B cell (primary cell): ENCODE results near the gene BHLHA15. TPM values are rescaled to one million over a fixed set of nuclear protein-coding genes. Genes with fewer than 3 reads are reported as not detected.
A peak's percentile ranks its signal among the peaks of the same experiment; 100 is the strongest.
"Not testable (repeated sequence)": the region's sequence is repeated elsewhere in the genome, so short reads cannot be mapped to it uniquely, and the experiment has no call there.

Experiments used
- ATAC-seq: fragments of 200-7000 bp; cut with Tn5 transposase; one replicate; pipeline ENCODE4 v1.10.0; 2021; ENCODE audit warnings: low read depth, mild to moderate bottlenecking, moderate number of reproducible peaks, moderate library complexity
- CTCF ChIA-PET: fragments of 350-600 bp; sonication (Branson Sonifier 250); formaldehyde crosslinking; loops from one replicate; lab custom pipeline; 2021; ENCODE audit warnings: antibody characterized with exemption, inconsistent platforms; lab: Charles Lee
- POLR2A ChIA-PET: fragments of 350-600 bp; sonication (Branson Sonifier 250); formaldehyde crosslinking; loops from one replicate; lab custom pipeline; 2021; ENCODE audit warnings: antibody characterized with exemption; lab: Charles Lee
- DNase-seq: peaks from one replicate; pipeline ENCODE4 v3.0.0; 2013
- H2AFZ ChIP-seq: 2 replicates; pipeline ENCODE4 v1.6.1; 2012; ENCODE audit warnings: mild to moderate bottlenecking, low read depth, low read length; ENCODE audit not compliant: insufficient read depth, poor library complexity, severe bottlenecking
- H3K27ac ChIP-seq, 2 donors: 1 replicate in 1 of 2; 2 replicates in 1 of 2; pipeline ENCODE4 v1.5.1; 2012 to 2013; ENCODE audit warnings: low read length in 2 of 2, mild to moderate bottlenecking in 2 of 2, moderate library complexity in 1 of 2
- H3K27me3 ChIP-seq, 4 experiments: fragments of 200-600 bp in 1 of 4; sonication (generic) in 1 of 4; replicated peaks in 1 of 4; 1 replicate in 2 of 4; 2 replicates in 2 of 4; pipeline versions ENCODE4 v1.6.1 to v1.7.0; 2013 to 2016; ENCODE audit warnings: low read length in 3 of 4, mild to moderate bottlenecking in 2 of 4, mixed read lengths in 1 of 4, moderate library complexity in 1 of 4; ENCODE audit not compliant: insufficient read depth in 4 of 4, control insufficient read depth in 3 of 4; ENCODE audit errors: control extremely low read depth in 1 of 4
- H3K36me3 ChIP-seq, 2 experiments: replicated peaks in 1 of 2; 1 replicate in 1 of 2; 2 replicates in 1 of 2; pipeline versions ENCODE4 v1.6.1 to v1.7.1; 2013; ENCODE audit warnings: low read length in 1 of 2; ENCODE audit not compliant: insufficient read depth in 2 of 2, control insufficient read depth in 1 of 2; ENCODE audit errors: control extremely low read depth in 1 of 2, extremely low read depth in 1 of 2
- H3K4me1 ChIP-seq, 2 donors: fragments of 200-600 bp in 1 of 2; sonication (generic) in 1 of 2; 1 replicate in 1 of 2; 2 replicates in 1 of 2; pipeline versions ENCODE4 v1.5.1 to v1.6.1; 2013 to 2017; ENCODE audit warnings: low read length in 2 of 2; ENCODE audit not compliant: control insufficient read depth in 2 of 2, insufficient read depth in 2 of 2
- H3K4me2 ChIP-seq: replicated peaks from 2 replicates; pipeline ENCODE3; 2012; ENCODE audit warnings: mild to moderate bottlenecking, low read depth, low read length; ENCODE audit not compliant: poor library complexity, severe bottlenecking
- H3K4me3 ChIP-seq, 5 experiments: fragments of 200-600 bp in 1 of 5; sonication (generic) in 1 of 5; 1 replicate in 3 of 5; 2 replicates in 2 of 5; pipeline versions ENCODE4 v1.5.1 to v1.7.0; 2011 to 2016; ENCODE audit warnings: low read length in 4 of 5, mild to moderate bottlenecking in 4 of 5, low read depth in 2 of 5, control low read depth in 1 of 5, moderate library complexity in 1 of 5; ENCODE audit not compliant: insufficient read depth in 1 of 5; ENCODE audit errors: control extremely low read depth in 1 of 5, extremely low read depth in 1 of 5
- H3K79me2 ChIP-seq: fragments of 200-600 bp; sonication (generic); one replicate; pipeline ENCODE4 v1.6.0; 2016; ENCODE audit warnings: low read length; ENCODE audit not compliant: control insufficient read depth, insufficient read depth
- H3K9ac ChIP-seq: fragments of 200-600 bp; sonication (generic); 2 replicates; pipeline ENCODE4 v1.6.1; 2017; ENCODE audit warnings: mild to moderate bottlenecking, low read length, moderate library complexity
- H3K9me3 ChIP-seq, 3 donors: one replicate each; pipeline versions ENCODE4 v1.6.1 to v1.7.1; 2013; ENCODE audit warnings: low read length in 2 of 3; ENCODE audit not compliant: control insufficient read depth in 2 of 3, insufficient read depth in 1 of 3; ENCODE audit errors: control extremely low read depth in 1 of 3
- H4K20me1 ChIP-seq: 2 replicates; pipeline ENCODE4 v1.6.0; 2012; ENCODE audit warnings: mild to moderate bottlenecking, low read length; ENCODE audit not compliant: insufficient read depth, control insufficient read depth, poor library complexity, severe bottlenecking
- H3K27ac Mint-ChIP-seq: one replicate; pipeline ENCODE4 v1.8.0; 2021; ENCODE audit warnings: mixed read lengths
- H3K27me3 Mint-ChIP-seq: one replicate; pipeline ENCODE4 v1.8.0; 2021; ENCODE audit warnings: mixed read lengths
- H3K4me1 Mint-ChIP-seq: one replicate; pipeline ENCODE4 v1.8.0; 2021; ENCODE audit warnings: mixed read lengths
- H3K4me3 Mint-ChIP-seq: one replicate; pipeline ENCODE4 v1.8.0; 2021; ENCODE audit warnings: mixed read lengths
- H3K9me3 Mint-ChIP-seq: one replicate; pipeline ENCODE4 v1.8.0; 2022; ENCODE audit warnings: mixed read lengths; ENCODE audit not compliant: insufficient read depth
- CTCF ChIP-seq: fragments of 200-600 bp; IDR thresholded peaks from one replicate; pipeline ENCODE4 v1.8.0; 2022; ENCODE audit warnings: antibody characterized with exemption, mild to moderate bottlenecking
- EZH2 ChIP-seq: IDR thresholded peaks from 2 replicates; pipeline ENCODE4 v1.6.1; 2012; ENCODE audit warnings: borderline replicate concordance, low read depth, mild to moderate bottlenecking, moderate library complexity, low read length; ENCODE audit not compliant: insufficient read depth, poor library complexity, severe bottlenecking
- WGBS: methylation state at CpG from one replicate; pipeline ENCODE4 v1.1.5; 2013; ENCODE audit warnings: missing lambda C conversion rate; ENCODE audit not compliant: insufficient coverage; 5-methylcytosine and 5-hydroxymethylcytosine counted together
- intact Hi-C: fragments of 100-400 bp; cut with micrococcal nuclease; formaldehyde crosslinking; loops from one replicate; pipeline ENCODE4 v1.10.0; 2022
- polyA plus RNA-seq: library from polyadenylated mRNA; depleted of rRNA; stranded (reverse); fragments of >200 nt; gene quantifications from 2 replicates; pipeline ENCODE4 v1.2.3, GENCODE V29; 2012
- total RNA-seq, 2 donors: library from RNA; stranded (reverse); fragments of 120-200 nt in 1 of 2; gene quantifications; 1 replicate in 1 of 2; 2 replicates in 1 of 2; pipeline versions ENCODE4 v1.2.3 to v1.2.4, GENCODE V29; 2013 to 2022

BHLHA15 gene
- total and polyA plus RNA-seq, 2 donors (not counting 1 experiment from before 2014, with no cell fraction given) = 0.74 to 2.2 TPM

- H3K4me3 Mint-ChIP-seq = peak overlapping the region; percentile 20
- peak; percentile 62 for ATAC-seq
- peaks cover 5% of the 10 kb centered on the region for H3K27me3 Mint-ChIP-seq
- no peak overlapping the region for H3K9ac ChIP-seq
- peaks cover 0 to 33% of the 10 kb centered on the region in 2 experiments for H3K36me3 ChIP-seq
- no peaks in the 10 kb centered on the region for H3K9me3 ChIP-seq
- H3K4me3 ChIP-seq = no peak overlapping the region
- peak overlapping the region; percentile 59 for H3K4me2 ChIP-seq
- intact Hi-C loops = loop anchor here (1.0 kb wide), 1 partner anchor 16 kb away; no protein-coding TSS in a partner anchor
- H3K27me3 ChIP-seq = peaks cover 0 to 13% (median 2%) of the 10 kb centered on the region in 4 experiments
- ChIA-PET CTCF (no interaction called here), POLR2A (no interaction called here)
- H3K27ac Mint-ChIP-seq = no peak overlapping the region
- peaks cover 21 to 26% of the 10 kb centered on the region in 2 donors for H3K4me1 ChIP-seq
- TF ChIP-seq EZH2 (no peak), CTCF (no peak)
- H4K20me1 ChIP-seq = peaks cover 48% of the 10 kb centered on the region
- peak; percentile 52 for DNase-seq
- 68% methylated on average over 41 of the region's 41 CpGs for WGBS
- H2AFZ ChIP-seq = no peak overlapping the region
- H3K9me3 Mint-ChIP-seq = no peaks in the 10 kb centered on the region
- no peak overlapping the region for H3K27ac ChIP-seq
- H3K79me2 ChIP-seq = no peaks in the 10 kb centered on the region
- peaks cover 24% of the 10 kb centered on the region for H3K4me1 Mint-ChIP-seq
Measured at GRCh38 chr7:98217623-98218582, 6.7 kb downstream of the BHLHA15 start.

GRCh38 chr7:98219382-98219781, 8.1 kb downstream of the BHLHA15 start:
- DNase-seq, H3K9ac ChIP-seq, intact Hi-C loops, ATAC-seq, H3K4me3 ChIP-seq, H3K27ac ChIP-seq, H3K27me3 ChIP-seq, H3K9me3 Mint-ChIP-seq, CTCF ChIA-PET, H2AFZ ChIP-seq, H3K4me2 ChIP-seq, H3K27me3 Mint-ChIP-seq, H3K9me3 ChIP-seq, H3K79me2 ChIP-seq, POLR2A ChIA-PET, H3K27ac Mint-ChIP-seq: not testable (repeated sequence)
- Histone ChIP-seq H4K20me1 (peaks cover 58% of the 10 kb centered on the region), H3K36me3 (peaks cover 0 to 42% of the 10 kb centered on the region in 2 experiments), H3K4me1 (peaks cover 21 to 26% of the 10 kb centered on the region in 2 donors)
- Mint-ChIP-seq H3K4me1 (peaks cover 21% of the 10 kb centered on the region), H3K4me3 (peak overlapping the region; percentile 62)
- 64% methylated on average over 3 of the region's 6 CpGs for WGBS
